Measurements from ENCODE around the gene CCDC15.
"Not testable (repeated sequence)": the region's sequence is repeated elsewhere in the genome, so short reads cannot be mapped to it uniquely, and the experiment has no call there.

The CCDC15 gene

GRCh38 chr11:124938970-124939369 lies 15.0 kb upstream of the CCDC15 start:
- in situ Hi-C loops (cut with MboI; ENCODE audit: low sequenced_read_pairs): no loop called here

GRCh38 chr11:124941703-124942102 lies 12.3 kb upstream of the CCDC15 start:
- in situ Hi-C loops (cut with MboI; ENCODE audit: low sequenced_read_pairs): no loop called here

DNA sequence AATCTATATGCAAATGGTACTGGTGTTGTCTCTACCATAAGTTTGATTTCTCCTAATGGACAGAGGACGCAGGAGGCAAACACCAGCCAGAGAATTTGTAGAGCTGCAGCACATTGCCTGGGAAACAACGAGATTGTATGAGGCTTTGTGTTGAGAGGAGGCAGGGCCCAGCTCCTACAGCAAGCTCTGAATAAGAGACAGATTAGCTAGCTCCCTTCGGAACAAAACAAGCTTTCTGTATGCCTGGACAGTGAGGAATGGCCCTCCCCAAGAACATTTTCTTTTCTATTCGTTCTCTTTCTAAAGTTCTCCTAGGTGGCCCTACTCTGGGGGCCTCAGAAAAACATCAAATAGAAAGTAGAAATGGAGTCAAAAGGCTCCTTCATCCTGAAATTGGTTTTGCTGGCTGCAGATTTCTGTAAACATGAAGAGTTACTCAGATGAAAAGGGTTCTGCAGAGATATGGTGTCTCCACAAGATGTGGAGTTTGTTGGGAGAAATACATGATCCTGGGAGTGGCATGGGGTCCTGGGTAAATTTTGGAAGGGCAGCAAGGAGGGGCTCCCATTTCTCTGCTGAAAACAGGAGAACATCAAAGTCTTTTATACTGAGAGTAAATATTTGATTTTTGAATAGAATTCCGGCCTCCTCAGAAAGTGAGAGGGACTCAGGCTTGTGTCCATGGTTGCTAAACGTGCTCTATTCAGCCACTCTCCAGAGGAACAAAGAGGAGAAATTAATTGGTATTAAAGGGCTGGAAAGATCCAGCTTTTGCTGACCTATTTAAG lies 11.3 kb upstream of the CCDC15 start:
- in situ Hi-C loops (cut with MboI; ENCODE audit: low sequenced_read_pairs): no loop called here

DNA sequence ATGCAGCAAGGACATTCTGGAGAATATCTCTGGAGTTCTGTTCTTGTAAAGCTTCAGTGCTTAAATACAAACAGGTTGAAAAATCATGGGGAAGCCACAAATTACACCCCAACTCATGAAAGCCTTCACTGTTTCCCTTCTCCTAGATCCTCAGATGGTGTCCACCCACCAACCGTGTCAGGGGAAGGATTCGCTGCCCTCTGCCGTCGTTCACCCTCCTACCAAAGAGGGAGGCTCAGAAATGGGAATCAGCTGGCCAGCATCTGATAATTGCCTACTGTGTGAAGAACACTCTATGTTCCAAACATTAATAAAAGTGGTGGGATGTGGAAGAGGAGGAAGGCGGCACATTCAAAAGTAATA lies 10.8 kb upstream of the CCDC15 start:
- in situ Hi-C loops (cut with MboI; ENCODE audit: low sequenced_read_pairs): no loop called here

GRCh38 chr11:124943741-124944140 lies 10.3 kb upstream of the CCDC15 start:
- in situ Hi-C loops (cut with MboI; ENCODE audit: low sequenced_read_pairs): no loop called here

- in situ Hi-C loops (cut with MboI; ENCODE audit: low sequenced_read_pairs): no loop called here
These were observed 9.4 kb upstream of the CCDC15 start for GRCh38 chr11:124944565-124944964.

DNA sequence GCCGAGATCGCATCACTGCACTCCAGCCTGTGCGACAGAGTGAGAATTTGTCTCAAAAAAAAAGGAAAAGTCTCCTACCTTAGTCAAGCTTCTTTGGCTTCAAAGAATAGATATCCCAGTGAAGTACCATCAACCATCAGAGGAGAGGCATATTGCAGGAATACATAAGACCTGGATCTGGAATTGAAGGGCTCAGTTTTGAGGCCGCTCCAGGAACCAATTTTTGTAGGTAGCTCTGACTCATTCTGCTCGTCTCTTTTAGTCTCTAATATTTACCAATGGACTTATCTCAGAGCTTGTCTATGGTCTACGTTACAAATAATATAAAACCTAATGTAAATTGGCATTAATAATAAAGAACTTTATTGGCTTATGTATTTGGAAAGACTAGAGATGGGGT lies 8.2 kb upstream of the CCDC15 start:
- in situ Hi-C loops (cut with MboI; ENCODE audit: low sequenced_read_pairs): no loop called here

DNA sequence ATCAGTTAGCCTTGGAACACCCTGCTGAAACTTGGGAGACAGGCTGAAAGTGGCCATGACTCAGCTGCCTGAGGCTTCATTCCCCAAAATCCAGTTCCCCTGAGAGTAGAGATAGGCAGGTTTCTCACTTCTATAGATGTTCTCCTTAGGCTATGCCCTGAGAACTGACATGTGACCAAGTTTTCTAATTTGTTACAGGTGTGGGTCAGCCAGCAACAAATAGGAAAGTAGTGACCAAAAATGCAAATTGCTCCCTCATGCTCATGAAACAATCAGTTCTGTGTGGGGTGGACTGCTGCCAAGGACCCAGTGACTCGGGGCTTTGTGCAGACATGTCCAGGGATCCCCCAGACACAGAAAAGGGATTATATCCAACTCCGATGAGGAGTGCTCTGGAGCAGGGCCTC lies 7.3 kb upstream of the CCDC15 start:
- in situ Hi-C loops (cut with MboI; ENCODE audit: low sequenced_read_pairs): no loop called here

DNA sequence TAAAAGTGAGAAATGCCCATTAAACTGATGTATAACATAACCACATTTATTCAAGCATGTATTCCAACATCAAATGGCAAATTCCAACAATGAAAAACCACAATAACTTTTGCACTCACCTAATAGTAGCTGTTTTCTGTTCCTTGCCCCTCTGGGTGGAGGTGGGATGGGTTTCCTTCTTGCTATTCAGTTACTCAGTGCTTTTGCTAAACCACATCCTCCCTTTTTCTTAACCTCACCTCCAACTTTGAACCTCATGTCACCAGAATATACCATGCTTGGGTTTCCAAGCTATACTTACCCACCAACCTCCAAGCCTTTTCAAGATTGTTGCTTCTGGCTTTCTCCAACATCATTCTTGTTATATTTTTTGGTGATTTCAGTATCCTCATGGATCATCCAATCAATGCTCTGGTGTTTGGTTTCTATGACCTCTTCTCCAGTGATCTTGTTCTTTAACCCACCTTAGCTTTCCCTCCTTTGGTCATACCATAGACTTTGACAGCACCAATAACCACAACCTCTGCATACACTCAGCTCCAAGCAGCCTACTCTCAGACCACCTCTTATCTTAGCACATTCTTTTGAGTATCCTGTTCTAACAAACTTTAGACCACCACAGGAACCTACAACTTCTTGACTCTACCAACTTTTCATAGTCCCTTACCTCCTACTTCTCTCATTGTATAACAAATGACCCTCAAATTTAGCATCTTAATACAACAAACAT lies 3.2 kb upstream of the CCDC15 start:
- in situ Hi-C loops (cut with MboI; ENCODE audit: low sequenced_read_pairs): no loop called here

GRCh38 chr11:124951341-124951740 lies 2.7 kb upstream of the CCDC15 start:
- in situ Hi-C loops (cut with MboI; ENCODE audit: low sequenced_read_pairs): no loop called here

DNA sequence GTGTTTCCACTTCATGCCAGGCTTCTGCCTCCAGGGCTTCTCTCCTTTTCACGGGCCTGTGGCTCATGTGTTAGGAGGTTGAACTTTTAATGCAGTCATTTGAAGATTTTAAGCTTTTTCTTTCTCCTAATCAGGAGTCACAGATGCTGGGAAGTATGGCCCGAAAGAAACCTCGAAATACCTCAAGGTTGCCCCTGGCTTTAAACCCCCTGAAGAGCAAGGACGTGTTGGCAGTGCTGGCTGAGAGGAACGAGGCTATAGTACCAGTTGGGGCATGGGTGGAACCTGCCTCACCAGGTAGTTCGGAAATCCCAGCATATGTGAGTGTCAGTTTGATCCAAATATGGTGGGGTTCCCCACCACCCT lies 571 bp downstream of the CCDC15 start:
- in situ Hi-C loops (cut with MboI; ENCODE audit: low sequenced_read_pairs): no loop called here

- in situ Hi-C loops (cut with MboI; ENCODE audit: low sequenced_read_pairs): no loop called here
These were observed 1.0 kb downstream of the CCDC15 start for GRCh38 chr11:124955035-124955434.

- in situ Hi-C loops (cut with MboI; ENCODE audit: low sequenced_read_pairs): no loop called here
These were observed 8.1 kb downstream of the CCDC15 start for GRCh38 chr11:124961972-124962609.

- in situ Hi-C loops (cut with MboI; ENCODE audit: low sequenced_read_pairs): not testable (repeated sequence)
These were observed 14.2 kb downstream of the CCDC15 start for GRCh38 chr11:124968197-124968596.

GRCh38 chr11:124970925-124971324 lies 16.9 kb downstream of the CCDC15 start:
- in situ Hi-C loops (cut with MboI; ENCODE audit: low sequenced_read_pairs): no loop called here

- in situ Hi-C loops (cut with MboI; ENCODE audit: low sequenced_read_pairs): no loop called here
These were observed 17.8 kb downstream of the CCDC15 start for GRCh38 chr11:124971810-124972209.

DNA sequence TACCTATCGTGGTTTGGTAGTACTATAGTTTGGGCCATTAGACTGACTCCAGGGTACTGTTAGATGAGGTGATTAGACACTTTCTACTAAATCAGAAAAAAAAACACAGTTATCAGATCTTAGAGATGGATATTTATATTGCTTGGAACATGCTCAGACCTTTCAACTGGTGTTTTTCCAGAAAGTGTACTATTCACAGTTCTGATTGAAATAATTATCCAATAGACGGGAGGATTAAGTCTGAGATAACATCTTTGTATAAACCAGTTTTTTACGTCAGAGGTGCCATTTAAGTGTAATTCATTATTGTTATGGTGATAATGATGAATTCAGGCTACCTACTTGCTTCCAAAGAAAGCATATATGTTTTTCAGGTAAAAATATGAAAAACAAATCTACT lies 22.5 kb downstream of the CCDC15 start:
- in situ Hi-C loops (cut with MboI; ENCODE audit: low sequenced_read_pairs): no loop called here

- in situ Hi-C loops (cut with MboI; ENCODE audit: low sequenced_read_pairs): no loop called here
These were observed 23.0 kb downstream of the CCDC15 start for GRCh38 chr11:124977006-124977405.

DNA sequence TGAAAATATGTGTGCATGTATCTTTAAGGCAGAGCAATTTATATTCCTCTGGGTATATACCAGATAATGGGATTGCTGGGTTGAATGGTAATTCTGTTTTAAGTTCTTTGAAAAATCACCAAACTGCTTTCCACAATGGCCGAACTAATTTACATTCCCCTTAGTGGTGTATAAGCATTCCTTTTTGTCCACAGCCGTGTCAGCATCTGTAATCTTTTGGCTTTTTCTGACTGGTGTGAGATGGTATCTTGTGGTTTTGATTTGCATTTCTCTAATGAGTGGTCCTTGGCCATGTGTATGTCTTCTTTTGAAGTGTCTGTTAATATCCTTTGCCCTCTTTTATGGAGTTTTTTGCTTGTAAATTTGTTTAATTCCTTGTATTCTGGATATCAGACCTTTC lies 24.3 kb downstream of the CCDC15 start:
- in situ Hi-C loops (cut with MboI; ENCODE audit: low sequenced_read_pairs): no loop called here

GRCh38 chr11:124982043-124982442 lies 28.0 kb downstream of the CCDC15 start:
- in situ Hi-C loops (cut with MboI; ENCODE audit: low sequenced_read_pairs): no loop called here

- in situ Hi-C loops (cut with MboI; ENCODE audit: low sequenced_read_pairs): no loop called here
These were observed 29.9 kb downstream of the CCDC15 start for GRCh38 chr11:124983674-124984511.

All from hTERT RPE-1 (cell line).